ENCODE results near the gene BCL7B. TPM values are rescaled to one million over a fixed set of nuclear protein-coding genes. Genes with fewer than 3 reads are reported as not detected.

The BCL7B gene
- total and polyA plus RNA-seq, 2 donors: 13.3 to 54.9 TPM

DNA sequence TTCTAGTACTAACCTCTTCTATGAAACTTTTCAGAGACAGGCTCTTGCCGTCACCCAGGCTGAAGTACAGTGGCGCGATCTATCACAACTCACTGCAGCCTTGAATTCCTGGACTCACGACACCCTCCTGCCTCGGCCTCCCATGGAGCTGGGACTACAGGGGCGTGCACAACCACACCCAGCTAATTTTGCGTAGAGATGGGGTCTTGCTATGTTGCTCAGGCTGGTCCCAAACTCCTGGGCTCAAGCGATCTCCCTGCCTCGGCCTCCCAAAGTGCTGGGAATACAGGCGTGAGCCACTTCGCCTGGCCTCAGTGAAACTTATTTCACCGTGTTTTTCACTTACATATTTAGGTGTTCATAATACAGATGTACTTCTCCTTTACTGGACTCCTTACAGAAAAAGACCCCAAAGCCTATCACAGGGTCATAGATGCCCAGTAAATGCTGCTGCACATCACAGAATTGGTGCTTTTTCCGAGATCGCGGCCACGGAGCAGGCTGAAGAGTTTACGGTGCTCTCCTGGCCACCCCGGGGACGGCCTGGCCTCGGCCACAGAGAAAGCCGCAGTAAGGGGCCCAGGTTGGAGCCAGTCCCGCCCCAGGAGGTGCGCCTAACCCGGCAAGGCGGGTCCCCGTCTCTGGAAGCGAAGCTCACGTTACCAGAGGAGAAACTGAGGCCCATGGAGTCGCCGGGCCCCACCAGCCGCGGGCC, 20.3 kb upstream of the BCL7B start:
- no peak for DNase-seq (ENCODE audit: low read depth in 6 of 9, low spot score in 9 of 9)
- Histone ChIP-seq H3K4me1 (ENCODE audit: control insufficient read depth in 2 of 2, insufficient read depth in 2 of 2, low read length in 2 of 2) (peaks cover 6 to 20% of the 10 kb centered on the region in 2 donors), H3K27ac (ENCODE audit: low read depth in 1 of 2, low read length in 1 of 2) (peak overlapping the region; percentile 76 to 87), H3K36me3 (ENCODE audit: control insufficient read depth in 2 of 2, insufficient read depth in 2 of 2, low read length in 1 of 2) (peaks cover 21 to 22% of the 10 kb centered on the region in 2 donors), H3K4me3 (ENCODE audit: low read length in 2 of 2) (peak overlapping the region; percentile 79 to 94), H3K27me3 (ENCODE audit: control insufficient read depth in 2 of 2, insufficient read depth in 1 of 2, low read length in 1 of 2) (no peaks in the 10 kb centered on the region), H3K9me3 (ENCODE audit: control insufficient read depth in 2 of 2, insufficient read depth in 1 of 2, low read length in 1 of 2) (peaks cover 0 to 4% of the 10 kb centered on the region in 2 donors)
- WGBS: 20% methylated on average over 32 of the region's 32 CpGs

DNA sequence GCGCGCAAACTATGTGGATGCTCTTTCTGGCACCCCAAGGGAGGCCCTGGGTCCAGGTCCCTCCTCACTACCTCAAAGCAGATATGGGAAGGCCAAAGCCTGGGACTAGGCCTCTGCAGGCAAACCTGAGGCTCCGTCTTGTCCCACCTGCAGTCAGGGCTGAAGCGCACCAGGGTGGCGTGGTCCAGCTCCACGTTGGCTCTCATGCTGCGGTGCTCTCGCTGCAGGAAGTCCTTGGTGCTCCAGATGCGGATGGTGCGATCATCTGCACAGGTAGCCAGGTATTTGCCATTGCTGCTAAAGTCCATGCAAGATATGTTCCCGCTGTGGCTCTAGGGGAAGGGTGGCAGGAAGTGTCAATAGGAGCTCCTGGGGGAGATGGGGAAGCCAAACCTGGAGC, 16.3 kb upstream of the BCL7B start:
- H3K27ac ChIP-seq (ENCODE audit: low read depth in 1 of 2, low read length in 1 of 2): no peak overlapping the region
- no peak for DNase-seq (ENCODE audit: low read depth in 6 of 9, low spot score in 9 of 9)
- no peak overlapping the region for H3K4me3 ChIP-seq (ENCODE audit: low read length in 2 of 2)
- H3K36me3 ChIP-seq (ENCODE audit: control insufficient read depth in 2 of 2, insufficient read depth in 2 of 2, low read length in 1 of 2): peaks cover 52 to 53% of the 10 kb centered on the region in 2 donors
- no peaks in the 10 kb centered on the region for H3K9me3 ChIP-seq (ENCODE audit: control insufficient read depth in 2 of 2, insufficient read depth in 1 of 2, low read length in 1 of 2)
- 99% methylated on average over 11 of the region's 11 CpGs for WGBS
- H3K4me1 ChIP-seq (ENCODE audit: control insufficient read depth in 2 of 2, insufficient read depth in 2 of 2, low read length in 2 of 2): peaks cover 6 to 12% of the 10 kb centered on the region in 2 donors
- no peaks in the 10 kb centered on the region for H3K27me3 ChIP-seq (ENCODE audit: control insufficient read depth in 2 of 2, insufficient read depth in 1 of 2, low read length in 1 of 2)

DNA sequence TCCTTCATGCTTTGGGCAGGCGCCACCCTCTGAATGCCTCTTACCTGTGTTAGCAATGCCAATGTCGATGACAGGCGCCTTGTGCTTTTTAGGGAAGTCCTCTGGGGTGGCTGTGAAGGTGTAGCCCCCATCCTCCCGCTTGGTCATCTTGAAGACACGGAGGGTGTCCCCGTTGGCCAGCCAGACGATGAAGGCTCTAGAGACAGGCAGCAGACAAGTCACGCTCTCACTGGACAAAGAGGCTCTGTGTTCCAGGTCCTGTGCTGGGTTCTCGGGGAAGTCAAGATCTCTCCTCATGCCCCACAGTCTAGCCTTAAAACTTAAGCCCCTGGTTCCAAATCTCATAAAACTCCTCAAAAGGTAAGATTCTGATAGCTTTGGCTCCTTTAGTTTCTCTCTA, 15.8 kb upstream of the BCL7B start:
- H3K4me3 ChIP-seq (ENCODE audit: low read length in 2 of 2): no peak overlapping the region
- 98% methylated on average over 9 of the region's 9 CpGs for WGBS
- peaks cover 52 to 53% of the 10 kb centered on the region in 2 donors for H3K36me3 ChIP-seq (ENCODE audit: control insufficient read depth in 2 of 2, insufficient read depth in 2 of 2, low read length in 1 of 2)
- H3K27ac ChIP-seq (ENCODE audit: low read depth in 1 of 2, low read length in 1 of 2): no peak overlapping the region
- peaks cover 8 to 14% of the 10 kb centered on the region in 2 donors for H3K4me1 ChIP-seq (ENCODE audit: control insufficient read depth in 2 of 2, insufficient read depth in 2 of 2, low read length in 2 of 2)
- no peaks in the 10 kb centered on the region for H3K27me3 ChIP-seq (ENCODE audit: control insufficient read depth in 2 of 2, insufficient read depth in 1 of 2, low read length in 1 of 2)
- H3K9me3 ChIP-seq (ENCODE audit: control insufficient read depth in 2 of 2, insufficient read depth in 1 of 2, low read length in 1 of 2): no peaks in the 10 kb centered on the region
- DNase-seq (ENCODE audit: low read depth in 6 of 9, low spot score in 9 of 9): no peak

DNA sequence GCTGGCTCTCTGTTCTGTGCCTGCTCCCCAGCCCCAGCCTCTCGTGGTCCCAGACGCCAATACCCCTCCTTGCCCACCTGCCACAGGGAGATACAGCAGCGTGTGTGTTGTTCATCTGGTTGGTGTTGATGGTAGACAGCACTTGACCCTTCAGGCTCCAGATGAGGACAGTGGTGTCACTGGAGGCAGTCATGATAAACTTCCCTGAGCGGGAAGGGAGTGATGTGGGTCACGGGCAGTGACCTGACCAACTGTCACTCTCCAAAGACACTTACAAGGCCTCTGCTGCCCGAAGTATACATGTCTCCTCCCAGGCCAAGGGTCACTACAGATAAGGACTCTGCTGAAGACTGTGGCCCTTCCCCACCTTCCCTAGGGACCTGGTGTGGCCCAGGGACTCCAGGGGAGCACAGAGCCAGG, 15.3 kb upstream of the BCL7B start:
- peaks cover 13 to 19% of the 10 kb centered on the region in 2 donors for H3K4me1 ChIP-seq (ENCODE audit: control insufficient read depth in 2 of 2, insufficient read depth in 2 of 2, low read length in 2 of 2)
- no peak overlapping the region for H3K4me3 ChIP-seq (ENCODE audit: low read length in 2 of 2)
- H3K27me3 ChIP-seq (ENCODE audit: control insufficient read depth in 2 of 2, insufficient read depth in 1 of 2, low read length in 1 of 2): no peaks in the 10 kb centered on the region
- WGBS: 96% methylated on average over 6 of the region's 6 CpGs
- DNase-seq (ENCODE audit: low read depth in 6 of 9, low spot score in 9 of 9): no peak
- no peaks in the 10 kb centered on the region for H3K9me3 ChIP-seq (ENCODE audit: control insufficient read depth in 2 of 2, insufficient read depth in 1 of 2, low read length in 1 of 2)
- no peak overlapping the region for H3K27ac ChIP-seq (ENCODE audit: low read depth in 1 of 2, low read length in 1 of 2)
- H3K36me3 ChIP-seq (ENCODE audit: control insufficient read depth in 2 of 2, insufficient read depth in 2 of 2, low read length in 1 of 2): peaks cover 52 to 53% of the 10 kb centered on the region in 2 donors

DNA sequence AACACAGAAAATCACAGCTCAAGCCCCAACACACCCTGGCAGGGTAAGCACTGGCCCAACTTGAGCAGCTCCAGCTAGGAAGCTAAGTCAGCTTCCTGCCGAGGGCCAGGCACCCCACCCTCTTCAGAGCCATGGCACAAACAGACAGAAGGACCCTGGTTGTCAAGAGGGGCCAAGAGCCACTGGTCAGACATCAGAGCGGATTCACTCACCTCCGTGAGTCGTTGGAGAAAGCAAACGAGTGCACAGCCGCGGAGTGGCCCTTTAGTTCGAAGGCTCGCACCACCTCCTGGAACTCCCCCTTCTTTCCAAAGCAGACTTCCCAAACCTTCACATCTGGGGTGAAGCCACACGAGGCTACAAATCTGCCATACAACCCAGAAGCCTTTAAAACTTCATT, 13.5 kb upstream of the BCL7B start:
- WGBS: 98% methylated on average over 10 of the region's 10 CpGs
- Histone ChIP-seq H3K27me3 (ENCODE audit: control insufficient read depth in 2 of 2, insufficient read depth in 1 of 2, low read length in 1 of 2) (no peaks in the 10 kb centered on the region), H3K27ac (ENCODE audit: low read depth in 1 of 2, low read length in 1 of 2) (no peak overlapping the region), H3K36me3 (ENCODE audit: control insufficient read depth in 2 of 2, insufficient read depth in 2 of 2, low read length in 1 of 2) (peaks cover 52 to 53% of the 10 kb centered on the region in 2 donors), H3K9me3 (ENCODE audit: control insufficient read depth in 2 of 2, insufficient read depth in 1 of 2, low read length in 1 of 2) (no peaks in the 10 kb centered on the region), H3K4me3 (ENCODE audit: low read length in 2 of 2) (no peak overlapping the region), H3K4me1 (ENCODE audit: control insufficient read depth in 2 of 2, insufficient read depth in 2 of 2, low read length in 2 of 2) (peaks cover 10 to 11% of the 10 kb centered on the region in 2 donors)
- DNase-seq (ENCODE audit: low read depth in 6 of 9, low spot score in 9 of 9): no peak

DNA sequence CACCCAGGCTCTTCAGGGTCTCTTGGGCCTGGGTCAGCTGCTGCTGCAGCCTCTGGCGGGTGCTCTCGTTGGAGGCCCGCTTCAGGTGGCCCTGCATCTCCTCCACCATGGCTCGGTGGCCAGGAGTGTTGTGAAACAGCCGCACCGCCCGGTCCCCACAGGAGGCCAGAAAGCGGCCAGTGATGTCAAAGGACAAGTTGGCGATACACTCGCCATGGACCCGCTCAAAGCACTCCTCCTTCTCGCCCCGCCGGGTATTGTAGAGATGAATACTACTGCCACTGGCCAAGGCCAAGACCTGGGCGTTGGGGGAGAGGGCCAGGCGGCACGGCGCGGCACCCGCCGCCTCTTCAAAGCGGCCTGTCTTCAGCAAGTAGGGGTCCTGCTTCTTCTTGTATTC, 13.0 kb upstream of the BCL7B start:
- Histone ChIP-seq H3K27me3 (ENCODE audit: control insufficient read depth in 2 of 2, insufficient read depth in 1 of 2, low read length in 1 of 2) (no peaks in the 10 kb centered on the region), H3K27ac (ENCODE audit: low read depth in 1 of 2, low read length in 1 of 2) (no peak overlapping the region), H3K4me1 (ENCODE audit: control insufficient read depth in 2 of 2, insufficient read depth in 2 of 2, low read length in 2 of 2) (peaks cover 10 to 11% of the 10 kb centered on the region in 2 donors), H3K9me3 (ENCODE audit: control insufficient read depth in 2 of 2, insufficient read depth in 1 of 2, low read length in 1 of 2) (no peaks in the 10 kb centered on the region), H3K36me3 (ENCODE audit: control insufficient read depth in 2 of 2, insufficient read depth in 2 of 2, low read length in 1 of 2) (peaks cover 52 to 53% of the 10 kb centered on the region in 2 donors), H3K4me3 (ENCODE audit: low read length in 2 of 2) (no peak overlapping the region)
- WGBS: 98% methylated on average over 22 of the region's 22 CpGs
- no peak for DNase-seq (ENCODE audit: low read depth in 6 of 9, low spot score in 9 of 9)

DNA sequence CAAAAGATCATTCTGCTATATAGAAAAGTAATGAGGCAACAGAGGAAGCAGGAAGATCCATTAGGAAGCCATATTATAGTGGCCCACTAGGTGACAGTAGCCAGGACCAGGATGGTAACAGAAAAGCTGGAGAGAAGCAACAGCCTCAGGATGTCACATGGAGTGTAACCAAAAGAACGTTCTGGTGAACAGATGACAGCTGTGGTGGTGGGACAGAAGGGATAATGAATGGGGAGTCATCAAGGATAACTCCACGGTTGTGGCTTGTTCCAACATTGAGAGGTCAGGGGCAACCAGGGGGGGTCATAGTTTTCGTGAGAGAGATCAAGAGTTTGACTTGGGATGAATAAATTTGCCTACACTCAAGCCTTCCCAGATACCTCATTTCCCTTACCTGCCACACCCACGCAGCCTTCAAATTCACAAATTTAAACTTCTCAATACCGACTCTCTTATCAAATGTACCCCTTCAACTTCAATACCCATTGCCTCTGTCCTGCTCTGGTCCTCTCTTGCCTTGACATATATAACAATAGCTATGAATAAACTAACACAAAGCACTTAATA, 11.6 kb upstream of the BCL7B start:
- peaks cover 44 to 45% of the 10 kb centered on the region in 2 donors for H3K36me3 ChIP-seq (ENCODE audit: control insufficient read depth in 2 of 2, insufficient read depth in 2 of 2, low read length in 1 of 2)
- no peaks in the 10 kb centered on the region for H3K27me3 ChIP-seq (ENCODE audit: control insufficient read depth in 2 of 2, insufficient read depth in 1 of 2, low read length in 1 of 2)
- no peak overlapping the region for H3K4me3 ChIP-seq (ENCODE audit: low read length in 2 of 2)
- H3K27ac ChIP-seq (ENCODE audit: low read depth in 1 of 2, low read length in 1 of 2): no peak overlapping the region
- H3K4me1 ChIP-seq (ENCODE audit: control insufficient read depth in 2 of 2, insufficient read depth in 2 of 2, low read length in 2 of 2): peaks cover 11 to 15% of the 10 kb centered on the region in 2 donors
- H3K9me3 ChIP-seq (ENCODE audit: control insufficient read depth in 2 of 2, insufficient read depth in 1 of 2, low read length in 1 of 2): no peaks in the 10 kb centered on the region
- 98% methylated on average over 5 of the region's 5 CpGs for WGBS
- DNase-seq (ENCODE audit: low read depth in 6 of 9, low spot score in 9 of 9): no peak

DNA sequence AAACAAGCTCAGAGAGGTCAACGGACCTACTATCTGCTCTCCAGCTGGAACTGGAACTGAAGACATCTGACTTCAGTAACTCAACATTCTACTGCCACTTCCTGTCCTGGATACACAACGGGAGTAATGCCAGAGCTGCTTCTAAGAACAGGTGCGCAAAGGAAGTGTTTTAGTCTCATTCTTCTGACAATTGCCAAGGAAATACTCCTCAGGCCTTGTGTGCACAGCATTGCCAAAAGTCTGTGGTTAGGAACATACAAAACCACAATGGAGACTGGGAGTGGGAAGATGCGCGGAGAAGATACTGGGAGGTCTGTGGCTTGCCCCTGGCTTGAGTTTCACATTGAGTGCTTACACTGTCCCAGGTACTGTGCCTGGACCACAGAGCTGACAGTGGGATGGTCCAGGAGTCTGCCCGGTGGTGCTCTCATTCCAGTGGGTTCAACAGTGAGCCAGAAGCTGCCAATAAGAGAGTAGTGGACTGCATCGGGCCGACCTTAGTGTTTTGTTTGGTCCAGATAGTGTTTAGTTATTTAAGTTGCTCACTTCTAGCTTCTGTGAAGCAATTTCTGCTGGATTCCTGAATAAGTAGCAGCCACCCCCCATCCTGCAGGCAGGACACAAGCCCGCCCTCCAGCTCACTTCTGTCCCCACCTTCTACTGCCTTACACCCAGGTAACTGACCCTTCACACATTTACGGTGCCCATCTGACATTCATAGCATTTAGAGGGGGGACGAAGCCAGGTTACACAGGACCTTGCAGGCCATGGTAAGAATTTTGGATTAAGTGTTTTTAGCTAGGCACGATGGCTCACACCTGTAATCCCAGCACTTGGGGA, 10.6 kb upstream of the BCL7B start:
- no peaks in the 10 kb centered on the region for H3K9me3 ChIP-seq (ENCODE audit: control insufficient read depth in 2 of 2, insufficient read depth in 1 of 2, low read length in 1 of 2)
- 60% methylated on average over 12 of the region's 12 CpGs for WGBS
- DNase-seq (ENCODE audit: low read depth in 6 of 9, low spot score in 9 of 9): peak in 2 of 9 donors; percentile 33 to 57
- H3K36me3 ChIP-seq (ENCODE audit: control insufficient read depth in 2 of 2, insufficient read depth in 2 of 2, low read length in 1 of 2): peaks cover 33 to 34% of the 10 kb centered on the region in 2 donors
- H3K4me3 ChIP-seq (ENCODE audit: low read length in 2 of 2): no peak overlapping the region
- H3K27me3 ChIP-seq (ENCODE audit: control insufficient read depth in 2 of 2, insufficient read depth in 1 of 2, low read length in 1 of 2): no peaks in the 10 kb centered on the region
- H3K27ac ChIP-seq (ENCODE audit: low read depth in 1 of 2, low read length in 1 of 2): peak overlapping the region; percentile 70 to 85
- H3K4me1 ChIP-seq (ENCODE audit: control insufficient read depth in 2 of 2, insufficient read depth in 2 of 2, low read length in 2 of 2): peaks cover 11 to 15% of the 10 kb centered on the region in 2 donors

DNA sequence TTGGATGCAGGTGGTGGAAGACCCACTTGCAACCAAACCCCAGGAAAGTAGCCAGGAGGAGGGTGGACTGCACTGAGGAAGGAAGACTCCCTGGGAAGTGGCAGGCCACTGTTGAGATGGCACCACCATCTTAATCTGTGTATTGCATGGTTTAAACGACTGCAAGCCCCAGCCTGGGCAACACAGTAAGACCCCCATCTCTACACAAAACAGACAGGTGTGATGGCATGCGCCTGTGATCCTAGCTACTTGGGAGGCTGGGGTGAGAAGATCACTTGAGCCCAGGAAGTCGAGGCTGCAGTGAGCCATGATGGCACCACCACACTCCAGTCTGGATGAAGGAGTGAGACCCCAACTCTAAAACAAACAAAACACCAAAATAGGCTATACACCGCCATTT, 9.7 kb upstream of the BCL7B start:
- Histone ChIP-seq H3K4me1 (ENCODE audit: control insufficient read depth in 2 of 2, insufficient read depth in 2 of 2, low read length in 2 of 2) (peaks cover 11 to 15% of the 10 kb centered on the region in 2 donors), H3K27ac (ENCODE audit: low read depth in 1 of 2, low read length in 1 of 2) (no peak overlapping the region), H3K36me3 (ENCODE audit: control insufficient read depth in 2 of 2, insufficient read depth in 2 of 2, low read length in 1 of 2) (peaks cover 24 to 25% of the 10 kb centered on the region in 2 donors), H3K27me3 (ENCODE audit: control insufficient read depth in 2 of 2, insufficient read depth in 1 of 2, low read length in 1 of 2) (no peaks in the 10 kb centered on the region), H3K4me3 (ENCODE audit: low read length in 2 of 2) (no peak overlapping the region), H3K9me3 (ENCODE audit: control insufficient read depth in 2 of 2, insufficient read depth in 1 of 2, low read length in 1 of 2) (no peaks in the 10 kb centered on the region)
- no peak for DNase-seq (ENCODE audit: low read depth in 6 of 9, low spot score in 9 of 9)
- 97% methylated on average over 4 of the region's 4 CpGs for WGBS

All from thymus (tissue), 11 donors.